B cell (primary cell): ENCODE measurements around the gene PHF21A. TPM values are rescaled to one million over a fixed set of nuclear protein-coding genes. Genes with fewer than 3 reads are reported as not detected.

Experiments used
- ATAC-seq: fragments of 200-7000 bp; cut with Tn5 transposase; one replicate; pipeline ENCODE4 v1.10.0; 2021; ENCODE audit warnings: low read depth, mild to moderate bottlenecking, moderate number of reproducible peaks, moderate library complexity
- CTCF ChIA-PET: fragments of 350-600 bp; sonication (Branson Sonifier 250); formaldehyde crosslinking; loops from one replicate; lab custom pipeline; 2021; ENCODE audit warnings: antibody characterized with exemption, inconsistent platforms; lab: Charles Lee
- POLR2A ChIA-PET: fragments of 350-600 bp; sonication (Branson Sonifier 250); formaldehyde crosslinking; loops from one replicate; lab custom pipeline; 2021; ENCODE audit warnings: antibody characterized with exemption; lab: Charles Lee
- DNase-seq: peaks from one replicate; pipeline ENCODE4 v3.0.0; 2013
- H2AFZ ChIP-seq: 2 replicates; pipeline ENCODE4 v1.6.1; 2012; ENCODE audit warnings: mild to moderate bottlenecking, low read depth, low read length; ENCODE audit not compliant: insufficient read depth, poor library complexity, severe bottlenecking
- H3K27ac ChIP-seq, 2 donors: 1 replicate in 1 of 2; 2 replicates in 1 of 2; pipeline ENCODE4 v1.5.1; 2012 to 2013; ENCODE audit warnings: low read length in 2 of 2, mild to moderate bottlenecking in 2 of 2, moderate library complexity in 1 of 2
- H3K27me3 ChIP-seq, 4 experiments: fragments of 200-600 bp in 1 of 4; sonication (generic) in 1 of 4; replicated peaks in 1 of 4; 1 replicate in 2 of 4; 2 replicates in 2 of 4; pipeline versions ENCODE4 v1.6.1 to v1.7.0; 2013 to 2016; ENCODE audit warnings: low read length in 3 of 4, mild to moderate bottlenecking in 2 of 4, mixed read lengths in 1 of 4, moderate library complexity in 1 of 4; ENCODE audit not compliant: insufficient read depth in 4 of 4, control insufficient read depth in 3 of 4; ENCODE audit errors: control extremely low read depth in 1 of 4
- H3K36me3 ChIP-seq, 2 experiments: replicated peaks in 1 of 2; 1 replicate in 1 of 2; 2 replicates in 1 of 2; pipeline versions ENCODE4 v1.6.1 to v1.7.1; 2013; ENCODE audit warnings: low read length in 1 of 2; ENCODE audit not compliant: insufficient read depth in 2 of 2, control insufficient read depth in 1 of 2; ENCODE audit errors: control extremely low read depth in 1 of 2, extremely low read depth in 1 of 2
- H3K4me1 ChIP-seq, 2 donors: fragments of 200-600 bp in 1 of 2; sonication (generic) in 1 of 2; 1 replicate in 1 of 2; 2 replicates in 1 of 2; pipeline versions ENCODE4 v1.5.1 to v1.6.1; 2013 to 2017; ENCODE audit warnings: low read length in 2 of 2; ENCODE audit not compliant: control insufficient read depth in 2 of 2, insufficient read depth in 2 of 2
- H3K4me2 ChIP-seq: replicated peaks from 2 replicates; pipeline ENCODE3; 2012; ENCODE audit warnings: mild to moderate bottlenecking, low read depth, low read length; ENCODE audit not compliant: poor library complexity, severe bottlenecking
- H3K4me3 ChIP-seq, 5 experiments: fragments of 200-600 bp in 1 of 5; sonication (generic) in 1 of 5; 1 replicate in 3 of 5; 2 replicates in 2 of 5; pipeline versions ENCODE4 v1.5.1 to v1.7.0; 2011 to 2016; ENCODE audit warnings: low read length in 4 of 5, mild to moderate bottlenecking in 4 of 5, low read depth in 2 of 5, control low read depth in 1 of 5, moderate library complexity in 1 of 5; ENCODE audit not compliant: insufficient read depth in 1 of 5; ENCODE audit errors: control extremely low read depth in 1 of 5, extremely low read depth in 1 of 5
- H3K79me2 ChIP-seq: fragments of 200-600 bp; sonication (generic); one replicate; pipeline ENCODE4 v1.6.0; 2016; ENCODE audit warnings: low read length; ENCODE audit not compliant: control insufficient read depth, insufficient read depth
- H3K9ac ChIP-seq: fragments of 200-600 bp; sonication (generic); 2 replicates; pipeline ENCODE4 v1.6.1; 2017; ENCODE audit warnings: mild to moderate bottlenecking, low read length, moderate library complexity
- H3K9me3 ChIP-seq, 3 donors: one replicate each; pipeline versions ENCODE4 v1.6.1 to v1.7.1; 2013; ENCODE audit warnings: low read length in 2 of 3; ENCODE audit not compliant: control insufficient read depth in 2 of 3, insufficient read depth in 1 of 3; ENCODE audit errors: control extremely low read depth in 1 of 3
- H4K20me1 ChIP-seq: 2 replicates; pipeline ENCODE4 v1.6.0; 2012; ENCODE audit warnings: mild to moderate bottlenecking, low read length; ENCODE audit not compliant: insufficient read depth, control insufficient read depth, poor library complexity, severe bottlenecking
- H3K27ac Mint-ChIP-seq: one replicate; pipeline ENCODE4 v1.8.0; 2021; ENCODE audit warnings: mixed read lengths
- H3K27me3 Mint-ChIP-seq: one replicate; pipeline ENCODE4 v1.8.0; 2021; ENCODE audit warnings: mixed read lengths
- H3K4me1 Mint-ChIP-seq: one replicate; pipeline ENCODE4 v1.8.0; 2021; ENCODE audit warnings: mixed read lengths
- H3K4me3 Mint-ChIP-seq: one replicate; pipeline ENCODE4 v1.8.0; 2021; ENCODE audit warnings: mixed read lengths
- H3K9me3 Mint-ChIP-seq: one replicate; pipeline ENCODE4 v1.8.0; 2022; ENCODE audit warnings: mixed read lengths; ENCODE audit not compliant: insufficient read depth
- EZH2 ChIP-seq: IDR thresholded peaks from 2 replicates; pipeline ENCODE4 v1.6.1; 2012; ENCODE audit warnings: borderline replicate concordance, low read depth, mild to moderate bottlenecking, moderate library complexity, low read length; ENCODE audit not compliant: insufficient read depth, poor library complexity, severe bottlenecking
- WGBS: methylation state at CpG from one replicate; pipeline ENCODE4 v1.1.5; 2013; ENCODE audit warnings: missing lambda C conversion rate; ENCODE audit not compliant: insufficient coverage; 5-methylcytosine and 5-hydroxymethylcytosine counted together
- intact Hi-C: fragments of 100-400 bp; cut with micrococcal nuclease; formaldehyde crosslinking; loops from one replicate; pipeline ENCODE4 v1.10.0; 2022
- polyA plus RNA-seq: library from polyadenylated mRNA; depleted of rRNA; stranded (reverse); fragments of >200 nt; gene quantifications from 2 replicates; pipeline ENCODE4 v1.2.3, GENCODE V29; 2012
- total RNA-seq, 2 donors: library from RNA; stranded (reverse); fragments of 120-200 nt in 1 of 2; gene quantifications; 1 replicate in 1 of 2; 2 replicates in 1 of 2; pipeline versions ENCODE4 v1.2.3 to v1.2.4, GENCODE V29; 2013 to 2022
- TF ChIP-seq, protein P1 (sequence below): fragments of 200-600 bp; IDR thresholded peaks from one replicate; pipeline ENCODE4 v1.8.0; 2022; ENCODE audit warnings: antibody characterized with exemption, mild to moderate bottlenecking

Gene PHF21A
- total and polyA plus RNA-seq, 2 donors (not counting 1 experiment from before 2014, with no cell fraction given): 41.9 to 103 TPM

- H3K27me3 Mint-ChIP-seq: peaks cover 44% of the 10 kb centered on the region
Observed at GRCh38 chr11:46149826-46150225, 28.6 kb upstream of the PHF21A start.

GRCh38 chr11:46149342-46149741 lies 28.1 kb upstream of the PHF21A start:
- ATAC-seq (no peak), DNase-seq (no peak)
- Histone ChIP-seq H3K9me3 (no peaks in the 10 kb centered on the region), H3K27ac (no peak overlapping the region), H3K4me2 (no peak overlapping the region), H2AFZ (no peak overlapping the region), H3K4me1 (no peaks in the 10 kb centered on the region), H3K36me3 (no peaks in the 10 kb centered on the region), H3K79me2 (no peaks in the 10 kb centered on the region), H3K4me3 (no peak overlapping the region), H3K27me3 (peaks cover 0 to 3% (median 0%) of the 10 kb centered on the region in 4 experiments), H3K9ac (no peak overlapping the region), H4K20me1 (no peaks in the 10 kb centered on the region)
- 57% methylated on average over 8 of the region's 11 CpGs for WGBS
- TF ChIP-seq, protein P1, sequence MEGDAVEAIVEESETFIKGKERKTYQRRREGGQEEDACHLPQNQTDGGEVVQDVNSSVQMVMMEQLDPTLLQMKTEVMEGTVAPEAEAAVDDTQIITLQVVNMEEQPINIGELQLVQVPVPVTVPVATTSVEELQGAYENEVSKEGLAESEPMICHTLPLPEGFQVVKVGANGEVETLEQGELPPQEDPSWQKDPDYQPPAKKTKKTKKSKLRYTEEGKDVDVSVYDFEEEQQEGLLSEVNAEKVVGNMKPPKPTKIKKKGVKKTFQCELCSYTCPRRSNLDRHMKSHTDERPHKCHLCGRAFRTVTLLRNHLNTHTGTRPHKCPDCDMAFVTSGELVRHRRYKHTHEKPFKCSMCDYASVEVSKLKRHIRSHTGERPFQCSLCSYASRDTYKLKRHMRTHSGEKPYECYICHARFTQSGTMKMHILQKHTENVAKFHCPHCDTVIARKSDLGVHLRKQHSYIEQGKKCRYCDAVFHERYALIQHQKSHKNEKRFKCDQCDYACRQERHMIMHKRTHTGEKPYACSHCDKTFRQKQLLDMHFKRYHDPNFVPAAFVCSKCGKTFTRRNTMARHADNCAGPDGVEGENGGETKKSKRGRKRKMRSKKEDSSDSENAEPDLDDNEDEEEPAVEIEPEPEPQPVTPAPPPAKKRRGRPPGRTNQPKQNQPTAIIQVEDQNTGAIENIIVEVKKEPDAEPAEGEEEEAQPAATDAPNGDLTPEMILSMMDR: no peak
- no peak for TF ChIP-seq EZH2
- intact Hi-C loops: no loop called here
- H3K9me3 Mint-ChIP-seq: no peaks in the 10 kb centered on the region
- H3K4me3 Mint-ChIP-seq: no peak overlapping the region
- no peaks in the 10 kb centered on the region for H3K4me1 Mint-ChIP-seq
- peaks cover 45% of the 10 kb centered on the region for H3K27me3 Mint-ChIP-seq
- ChIA-PET CTCF (no interaction called here), POLR2A (no interaction called here)
- no peak overlapping the region for H3K27ac Mint-ChIP-seq

More at GRCh38 chr11:46149826-46150225, 28.6 kb upstream of the PHF21A start:
- Mint-ChIP-seq H3K27ac (no peak overlapping the region), H3K4me3 (no peak overlapping the region), H3K9me3 (no peaks in the 10 kb centered on the region), H3K4me1 (no peaks in the 10 kb centered on the region)
- WGBS: 100% methylated on average over 1 of the region's 4 CpGs
- no peak overlapping the region for H3K4me3 ChIP-seq
- H3K4me2 ChIP-seq: no peak overlapping the region
- H3K27me3 ChIP-seq: peaks cover 0 to 2% (median 0%) of the 10 kb centered on the region in 4 experiments
- no peaks in the 10 kb centered on the region for H3K9me3 ChIP-seq
- DNase-seq (no peak), ATAC-seq (no peak)
- no peak overlapping the region for H3K27ac ChIP-seq
- CTCF ChIA-PET: no interaction called here
- POLR2A ChIA-PET: no interaction called here
- no peak overlapping the region for H3K9ac ChIP-seq
- H3K79me2 ChIP-seq: no peaks in the 10 kb centered on the region
- no peak overlapping the region for H2AFZ ChIP-seq
- H3K36me3 ChIP-seq: no peaks in the 10 kb centered on the region
- intact Hi-C loops: no loop called here
- TF ChIP-seq EZH2: no peak
- TF ChIP-seq, protein P1: no peak
- H4K20me1 ChIP-seq: no peaks in the 10 kb centered on the region
- H3K4me1 ChIP-seq: no peaks in the 10 kb centered on the region
